ENCODE data around the gene GABRB2. TPM values are rescaled to one million over a fixed set of nuclear protein-coding genes. Genes with fewer than 3 reads are reported as not detected.
"Not testable (repeated sequence)": the region's sequence is repeated elsewhere in the genome, so short reads cannot be mapped to it uniquely, and the experiment has no call there.

GABRB2 gene
- polyA plus RNA-seq (ENCODE audit: insufficient read length), result 2.5 TPM
- long read RNA-seq, donor 1, result 0 reads
- long read RNA-seq, donor 2, partial matches to known transcripts, result 0 of 2 reads
- long read RNA-seq, donor 2, other reads (novel, unspliced or antisense), result 0 of 2 reads
- long read RNA-seq, donor 3, result 0 reads
- long read RNA-seq, donor 4, result 0 reads
- long read RNA-seq, donor 5, result 0 reads
- long read RNA-seq, donor 6, result 0 reads
- long read RNA-seq, donor 7, result 0 reads
- long read RNA-seq, donor 8, result 0 reads

GRCh38 chr5:161546470-161547301 lies at the start of gene GABRB2:
Gene GABRB2 (minus strand): TSS chr5:161546725. CDS start chr5:161546643, 82 bp downstream.
- peak; percentile 73 for DNase-seq

GRCh38 chr5:161585798-161586197 lies 39.3 kb upstream of the GABRB2 start:
- no peak for DNase-seq

DNA sequence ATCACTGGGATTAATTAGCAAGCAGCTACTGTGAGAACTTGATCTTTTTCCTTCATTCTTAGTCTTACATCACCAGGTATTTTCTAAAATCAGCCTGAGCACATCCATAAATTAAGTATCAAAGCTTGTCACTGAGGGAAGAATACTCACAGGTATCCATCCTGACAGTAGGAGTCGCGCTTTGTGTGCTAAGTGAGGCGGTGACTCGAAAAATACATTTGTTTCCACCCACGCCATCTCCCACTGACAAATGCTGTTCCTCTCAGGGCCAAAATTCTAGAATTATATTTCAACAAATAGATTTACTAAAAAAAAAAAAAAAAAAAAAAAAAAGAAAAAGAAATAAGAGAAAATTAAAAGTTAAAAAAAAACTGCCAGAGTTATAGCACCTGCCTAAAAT lies 34.1 kb upstream of the GABRB2 start:
- no peak for DNase-seq

- DNase-seq, result no peak
Measured at GRCh38 chr5:161572914-161573313, 26.4 kb upstream of the GABRB2 start.

- no peak for DNase-seq
Measured at GRCh38 chr5:161566081-161566480, 19.6 kb upstream of the GABRB2 start.

DNA sequence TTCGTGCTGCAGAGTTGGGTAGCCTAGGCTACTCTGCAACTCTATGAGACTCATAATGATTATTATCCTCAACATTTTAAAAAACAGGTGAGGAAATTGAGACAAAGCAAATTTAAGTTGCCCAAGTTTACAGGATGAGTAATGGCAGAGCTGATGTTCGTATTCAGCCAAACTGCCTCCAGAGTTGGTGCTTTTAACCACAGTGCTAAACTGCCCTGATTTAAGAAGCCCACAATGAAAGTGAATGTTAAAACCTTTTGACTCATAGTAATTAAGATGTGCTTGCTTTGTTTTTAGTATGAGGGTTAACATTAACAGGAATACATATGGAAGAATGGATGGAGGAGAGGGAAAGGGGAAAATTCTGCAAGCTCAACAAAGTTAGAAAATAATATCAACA lies 15.9 kb upstream of the GABRB2 start:
- no peak for DNase-seq

- DNase-seq, result no peak
Measured at GRCh38 chr5:161549106-161549505, 2.6 kb upstream of the GABRB2 start.

- no peak for DNase-seq
Measured at GRCh38 chr5:161548487-161549094, 2.1 kb upstream of the GABRB2 start.

DNA sequence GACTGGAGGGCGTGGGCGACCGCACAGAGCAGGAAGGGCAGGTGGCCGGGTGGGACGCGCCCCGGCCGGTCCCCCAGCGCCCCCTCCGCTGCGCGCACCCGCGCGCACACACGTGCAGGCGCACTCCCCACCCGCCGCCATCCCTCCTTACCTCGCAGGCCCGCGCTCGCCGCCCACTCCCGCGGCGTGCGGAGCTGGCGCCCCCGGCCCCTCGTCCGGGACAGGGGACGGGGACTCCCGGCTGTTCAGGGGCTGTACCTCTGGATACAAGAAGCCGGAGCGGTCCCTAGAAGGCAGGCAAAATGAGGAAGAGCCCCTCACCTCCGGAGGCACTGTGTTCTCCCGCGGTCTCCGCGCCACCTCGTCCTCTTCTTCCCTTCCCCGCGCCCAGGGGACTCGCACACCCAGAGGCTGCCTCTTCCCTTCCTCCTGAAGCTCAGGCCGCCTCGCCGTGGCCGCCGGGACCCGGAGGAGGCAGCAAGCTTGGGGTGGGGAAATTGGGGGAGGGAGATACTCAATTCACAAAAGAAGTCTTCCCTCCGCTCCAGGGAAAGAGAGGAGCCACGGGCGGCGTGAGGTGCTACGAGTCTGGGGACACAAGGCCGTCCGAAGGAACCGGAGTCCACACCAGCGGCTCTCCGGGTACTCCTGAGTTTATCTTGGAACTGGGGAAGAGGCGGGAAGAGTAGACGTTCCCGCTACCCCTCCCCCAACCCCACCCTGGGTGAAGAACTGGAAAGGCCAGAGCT lies 1.4 kb upstream of the GABRB2 start:
- no peak for DNase-seq

DNA sequence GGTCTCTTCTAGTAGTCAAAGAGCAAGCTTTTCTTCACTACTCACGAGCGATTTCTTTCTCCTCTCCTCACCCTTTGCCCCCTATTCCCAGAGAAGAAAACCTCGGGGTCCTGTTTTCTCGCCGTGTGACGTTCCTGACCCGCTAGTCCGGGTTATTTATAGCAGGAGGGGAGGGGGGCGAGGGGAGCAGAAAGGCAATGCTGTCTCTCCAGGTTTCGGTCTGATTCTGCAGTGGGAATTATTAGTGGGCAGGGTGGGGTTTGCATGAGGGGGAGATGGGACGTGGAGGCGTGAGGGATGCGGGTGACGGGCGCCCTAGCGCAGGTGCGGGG lies 847 bp upstream of the GABRB2 start:
- no peak for DNase-seq

DNA sequence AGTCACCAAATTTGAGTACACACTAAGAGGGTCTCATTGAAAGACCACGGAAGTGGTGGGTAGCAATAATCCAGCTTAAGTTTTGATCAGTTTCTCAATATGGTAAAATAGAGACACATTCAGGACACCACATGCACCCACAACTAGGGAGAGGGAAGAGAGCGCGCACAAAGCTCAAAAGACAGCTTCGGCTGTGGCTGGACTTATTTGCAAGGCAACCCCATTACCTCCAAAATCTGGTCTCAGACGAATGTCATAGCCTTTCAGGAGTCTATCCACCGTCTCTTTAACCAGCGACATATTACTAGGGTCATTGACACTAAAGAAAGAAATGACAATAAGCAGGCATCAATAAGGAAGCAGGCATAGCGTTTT lies 443 bp downstream of the GABRB2 start:
- DNase-seq, result no peak

DNA sequence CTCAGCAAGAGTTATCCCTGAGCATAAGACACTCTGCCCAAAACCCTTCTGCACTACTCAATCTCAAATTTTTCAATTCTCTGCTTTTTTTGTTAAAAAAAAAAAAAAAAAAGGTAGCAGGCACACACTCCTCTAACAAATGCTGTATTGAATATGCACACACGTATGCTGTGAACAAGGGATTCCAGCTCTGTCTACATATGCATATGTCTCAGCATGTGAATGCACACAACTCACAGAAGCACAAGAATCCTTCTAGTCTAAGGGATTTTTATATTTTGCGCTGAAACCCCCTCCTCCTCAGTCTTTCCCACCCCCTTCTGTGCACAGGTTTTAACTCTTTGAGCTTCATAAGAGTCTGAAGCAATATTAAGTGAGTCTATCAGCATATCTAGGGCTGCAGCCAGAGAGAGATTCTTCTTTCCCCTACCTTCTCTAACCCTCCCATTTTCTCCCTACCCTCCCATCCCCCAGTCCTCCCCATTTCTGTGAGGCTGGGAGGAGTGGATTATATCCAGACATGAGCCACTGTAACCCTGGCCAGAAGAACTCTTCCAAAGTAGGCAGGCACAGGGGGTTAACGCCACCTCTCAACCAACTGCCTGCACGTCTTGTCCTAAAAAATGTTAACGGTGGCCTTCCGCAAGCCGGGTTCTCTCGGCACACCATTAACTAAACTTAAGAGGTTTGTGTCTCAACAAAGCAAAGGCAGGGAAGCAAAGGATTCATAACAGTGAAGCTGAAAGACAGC lies 1.0 kb downstream of the GABRB2 start:
- DNase-seq, result no peak

- no peak for DNase-seq
Measured at GRCh38 chr5:161544350-161544765, 2.2 kb downstream of the GABRB2 start.

- no peak for DNase-seq
Measured at GRCh38 chr5:161539016-161539415, 7.5 kb downstream of the GABRB2 start.

- no peak for DNase-seq
Measured at GRCh38 chr5:161535762-161536161, 10.8 kb downstream of the GABRB2 start.

DNA sequence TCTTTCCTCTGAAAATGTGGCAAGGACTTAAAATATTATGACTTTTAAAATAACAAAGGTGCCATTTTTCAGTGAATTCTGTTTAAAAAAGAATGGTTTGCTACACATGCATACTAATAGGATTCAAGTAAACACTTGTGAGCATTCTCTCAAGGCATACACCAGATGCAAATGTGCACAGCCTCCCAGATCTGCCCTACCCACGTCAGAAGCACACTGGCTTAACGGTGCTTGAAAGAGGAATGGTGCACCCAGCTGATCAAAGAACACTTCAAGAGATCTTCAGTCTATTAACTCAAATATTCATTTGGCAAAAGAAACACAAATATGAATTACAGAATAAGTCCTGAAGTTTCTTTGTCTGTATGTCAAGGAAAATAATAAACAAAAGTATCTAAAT lies 15.8 kb downstream of the GABRB2 start:
- no peak for DNase-seq

- DNase-seq, result no peak
Measured at GRCh38 chr5:161513942-161514341, 32.6 kb downstream of the GABRB2 start.

GRCh38 chr5:161507591-161507990 lies 38.9 kb downstream of the GABRB2 start:
- DNase-seq, result no peak

- not testable (repeated sequence) for DNase-seq
Measured at GRCh38 chr5:161505160-161505559, 41.4 kb downstream of the GABRB2 start.

DNA sequence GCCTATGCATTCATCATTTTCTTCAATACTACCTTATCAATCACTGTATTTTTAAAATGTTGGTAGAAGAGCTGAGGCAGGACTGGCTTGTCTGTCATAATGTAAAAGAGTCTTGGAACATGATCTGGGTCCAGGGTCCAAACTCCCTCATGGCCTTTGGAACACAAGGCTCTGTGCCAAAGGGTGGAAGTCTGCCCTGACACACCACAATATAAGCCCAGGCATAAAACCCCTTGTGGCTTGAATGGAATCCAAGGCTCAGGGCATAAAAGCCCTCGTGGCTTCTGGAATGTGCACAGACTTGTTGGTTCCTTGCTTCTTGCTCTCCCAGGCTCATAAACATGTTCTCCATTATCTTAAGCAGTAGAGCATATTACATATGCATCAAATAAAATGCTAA lies 48.0 kb downstream of the GABRB2 start:
- DNase-seq, result no peak

GRCh38 chr5:161483721-161484120 lies 62.8 kb downstream of the GABRB2 start:
- DNase-seq, result no peak

DNA sequence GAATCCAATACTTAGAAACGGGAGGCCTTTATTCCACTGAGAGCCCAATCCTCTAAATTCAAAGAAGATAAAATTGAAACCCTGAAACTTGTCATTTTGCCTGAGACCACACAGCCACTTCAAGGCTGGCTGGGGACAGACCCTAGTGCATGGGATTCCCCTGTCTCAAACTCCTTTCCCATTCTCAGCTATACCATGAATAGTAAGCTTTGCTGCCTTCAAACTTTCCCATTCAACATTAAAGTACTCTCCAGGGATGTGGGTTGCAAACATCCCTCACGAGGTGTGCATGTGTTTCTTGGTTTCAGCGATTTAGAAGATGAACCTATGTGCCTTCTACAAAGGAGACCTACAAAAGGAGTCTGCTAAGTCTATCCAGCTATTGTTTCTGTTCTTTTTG lies 64.6 kb downstream of the GABRB2 start:
- DNase-seq, result no peak
